Forelimb muscle (tissue), 1 donor: ENCODE results near the gene KIF2B. TPM values are rescaled to one million over a fixed set of nuclear protein-coding genes. Genes with fewer than 3 reads are reported as not detected.
"Not testable (repeated sequence)": the region's sequence is repeated elsewhere in the genome, so short reads cannot be mapped to it uniquely, and the experiment has no call there.

ENCODE experiments used
- DNase-seq: peaks from one replicate; pipeline ENCODE4 v3.0.0-alpha.2; 2013; ENCODE audit warnings: low read depth
- polyA plus RNA-seq: library from polyadenylated mRNA; unstranded; fragments of 120-200 nt; gene quantifications from one replicate; pipeline ENCODE4 v1.2.1, GENCODE V29; 2013; ENCODE audit not compliant: insufficient read length

The KIF2B gene, protein sequence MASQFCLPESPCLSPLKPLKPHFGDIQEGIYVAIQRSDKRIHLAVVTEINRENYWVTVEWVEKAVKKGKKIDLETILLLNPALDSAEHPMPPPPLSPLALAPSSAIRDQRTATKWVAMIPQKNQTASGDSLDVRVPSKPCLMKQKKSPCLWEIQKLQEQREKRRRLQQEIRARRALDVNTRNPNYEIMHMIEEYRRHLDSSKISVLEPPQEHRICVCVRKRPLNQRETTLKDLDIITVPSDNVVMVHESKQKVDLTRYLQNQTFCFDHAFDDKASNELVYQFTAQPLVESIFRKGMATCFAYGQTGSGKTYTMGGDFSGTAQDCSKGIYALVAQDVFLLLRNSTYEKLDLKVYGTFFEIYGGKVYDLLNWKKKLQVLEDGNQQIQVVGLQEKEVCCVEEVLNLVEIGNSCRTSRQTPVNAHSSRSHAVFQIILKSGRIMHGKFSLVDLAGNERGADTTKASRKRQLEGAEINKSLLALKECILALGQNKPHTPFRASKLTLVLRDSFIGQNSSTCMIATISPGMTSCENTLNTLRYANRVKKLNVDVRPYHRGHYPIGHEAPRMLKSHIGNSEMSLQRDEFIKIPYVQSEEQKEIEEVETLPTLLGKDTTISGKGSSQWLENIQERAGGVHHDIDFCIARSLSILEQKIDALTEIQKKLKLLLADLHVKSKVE
- polyA plus RNA-seq: not detected

DNA sequence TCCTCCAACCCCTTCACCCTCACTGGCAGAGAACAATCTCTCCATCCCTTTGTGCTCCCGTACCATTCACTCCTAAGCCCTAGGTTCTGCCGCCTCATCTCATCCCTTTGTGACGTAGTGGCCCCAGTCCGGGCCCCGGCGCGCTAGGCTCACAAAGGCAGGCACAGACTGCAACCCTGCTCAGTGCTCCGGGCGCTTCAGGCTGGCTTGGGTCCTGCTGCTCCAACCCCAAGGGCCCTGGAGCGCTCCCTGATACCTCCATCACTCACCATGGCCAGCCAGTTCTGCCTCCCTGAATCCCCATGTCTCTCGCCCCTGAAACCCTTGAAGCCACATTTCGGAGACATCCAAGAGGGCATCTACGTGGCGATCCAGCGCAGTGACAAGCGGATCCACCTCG lies at the start of gene KIF2B:
KIF2B (plus strand) TSS at position 164 of the 400 bp plus-strand sequence; CDS start at position 271, 107 bp downstream.
- DNase-seq: no peak

DNA sequence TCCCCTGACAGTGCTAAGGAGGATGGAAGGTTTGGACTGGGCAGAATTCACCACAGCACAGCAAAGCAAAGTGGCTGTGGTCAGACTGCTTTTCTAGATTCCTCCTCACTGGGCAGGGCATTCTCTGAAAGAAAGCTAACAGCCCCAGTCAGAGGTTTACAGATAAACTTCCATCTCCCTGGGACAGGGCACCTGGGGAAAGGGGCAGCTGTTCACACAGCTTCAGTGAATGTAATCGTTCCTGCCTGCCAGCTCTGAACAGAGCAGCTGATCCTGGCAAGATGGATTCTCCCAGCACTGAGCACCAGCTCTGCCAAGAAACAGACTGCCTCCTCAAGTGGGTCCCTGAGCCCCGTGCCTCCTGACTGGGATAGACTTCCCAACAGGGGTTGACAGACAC lies 42.4 kb upstream of the KIF2B start:
- no peak for DNase-seq

DNA sequence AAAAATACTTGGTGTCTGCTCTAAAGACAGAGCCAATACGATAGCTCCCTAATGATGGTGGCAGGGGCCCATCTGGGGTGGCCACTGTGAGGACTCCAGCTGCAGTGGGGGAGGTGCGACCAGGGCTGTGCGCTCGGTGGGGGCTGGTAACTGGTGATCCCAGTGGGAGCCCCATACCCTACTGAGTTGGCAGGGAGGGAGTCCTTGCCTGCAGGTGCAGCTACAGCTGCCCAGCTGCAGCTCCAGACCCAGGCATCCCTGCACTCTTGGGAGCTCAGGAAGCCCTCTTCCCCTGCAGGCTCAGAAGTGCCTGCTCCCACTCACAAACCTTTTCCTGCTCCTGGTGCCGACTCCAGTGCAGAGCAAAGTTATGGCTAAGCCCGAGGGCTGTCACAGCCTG lies 31.2 kb upstream of the KIF2B start:
- no peak for DNase-seq

DNA sequence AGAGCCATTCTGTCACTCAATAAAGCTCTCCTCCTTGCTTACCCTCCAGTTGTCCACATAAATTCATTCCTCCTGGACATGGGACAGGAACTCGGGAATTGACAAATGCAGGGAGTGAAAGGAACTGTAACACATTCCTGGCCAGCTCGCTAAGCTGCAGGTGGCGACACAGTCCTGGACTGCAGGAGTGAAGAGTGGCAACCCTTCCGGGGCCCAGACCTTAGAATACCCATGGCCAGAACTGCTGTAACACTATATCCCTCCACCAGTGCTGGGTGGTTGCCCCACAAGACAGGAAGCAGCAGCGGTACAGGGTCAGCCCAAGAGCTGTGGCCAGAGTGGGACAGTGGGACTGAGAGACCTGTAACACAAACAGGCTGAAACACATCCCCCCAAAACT lies 30.3 kb upstream of the KIF2B start:
- no peak for DNase-seq

DNA sequence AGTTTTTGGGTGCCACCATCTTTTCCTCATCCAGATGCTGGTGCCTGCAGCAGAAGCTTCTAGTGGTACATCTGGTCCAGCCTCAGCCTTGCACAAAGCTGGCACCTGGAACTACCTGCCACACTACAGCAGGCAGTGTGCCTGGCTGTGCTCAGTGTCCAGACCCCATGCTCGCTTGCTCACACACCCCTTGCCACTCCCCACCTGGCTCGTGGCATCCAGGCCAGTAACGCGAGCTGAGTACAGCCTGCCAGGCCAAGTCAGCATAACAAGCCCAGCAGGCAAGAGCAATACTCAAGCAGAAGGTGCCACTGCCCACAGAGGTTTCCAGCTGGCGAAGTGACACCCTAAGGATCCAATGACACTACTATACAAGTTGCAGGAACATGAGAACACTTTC lies 29.7 kb upstream of the KIF2B start:
- no peak for DNase-seq

DNA sequence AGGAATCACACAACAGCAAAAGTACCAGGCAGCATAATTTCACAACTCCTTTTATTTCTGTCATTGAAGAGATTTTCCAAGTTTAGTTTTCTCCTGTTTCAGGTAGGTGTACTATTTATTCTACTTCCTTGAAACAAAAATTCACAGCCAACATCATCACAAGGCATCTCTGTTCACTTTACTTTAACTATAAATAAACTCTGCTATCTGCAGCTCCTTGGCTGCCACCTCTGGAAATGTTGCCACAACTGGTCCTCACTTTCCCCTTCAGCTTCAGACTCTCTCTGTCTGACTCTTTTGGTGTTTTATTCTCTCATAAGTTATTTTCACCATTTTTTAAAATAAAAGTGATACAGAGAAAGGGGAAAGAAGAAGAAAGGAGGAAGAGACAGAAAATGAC lies 27.9 kb upstream of the KIF2B start:
- no peak for DNase-seq

DNA sequence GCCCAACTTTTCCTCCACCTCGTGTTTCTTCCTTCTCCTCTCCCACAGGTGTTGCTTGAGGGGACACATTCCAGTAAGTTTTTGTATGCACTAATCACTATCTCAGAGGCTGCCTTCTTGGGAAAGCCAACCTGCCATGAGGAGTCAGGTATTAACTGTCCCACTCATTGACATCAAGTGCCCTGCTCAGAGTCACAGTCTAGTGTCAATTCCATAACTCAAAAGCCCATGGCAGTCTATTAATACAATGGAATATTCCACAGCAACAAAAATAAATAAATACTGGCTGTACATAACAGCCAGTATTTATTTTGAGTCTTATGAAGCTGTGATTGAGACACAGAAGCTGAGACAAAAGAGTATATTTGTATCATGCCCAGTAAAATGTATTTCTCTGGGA lies 26.1 kb upstream of the KIF2B start:
- no peak for DNase-seq

DNA sequence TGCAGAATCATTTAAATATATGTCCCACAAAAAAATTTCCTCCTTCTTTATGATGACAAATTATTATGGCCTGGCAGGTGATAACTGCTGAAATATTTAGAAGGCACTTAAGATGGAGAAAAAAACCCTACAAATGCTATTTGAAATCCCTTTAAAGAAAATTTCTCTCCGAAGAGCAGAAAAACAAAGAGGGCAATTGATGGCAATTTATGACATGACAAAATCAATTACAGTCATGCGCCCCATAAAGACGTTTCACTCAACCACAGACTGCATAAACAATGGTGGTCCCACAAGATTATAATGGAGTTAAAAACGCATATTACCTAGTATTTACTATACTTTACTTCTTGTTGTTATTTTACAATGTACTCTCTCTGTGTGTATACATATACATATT lies 25.2 kb upstream of the KIF2B start:
- DNase-seq: no peak

DNA sequence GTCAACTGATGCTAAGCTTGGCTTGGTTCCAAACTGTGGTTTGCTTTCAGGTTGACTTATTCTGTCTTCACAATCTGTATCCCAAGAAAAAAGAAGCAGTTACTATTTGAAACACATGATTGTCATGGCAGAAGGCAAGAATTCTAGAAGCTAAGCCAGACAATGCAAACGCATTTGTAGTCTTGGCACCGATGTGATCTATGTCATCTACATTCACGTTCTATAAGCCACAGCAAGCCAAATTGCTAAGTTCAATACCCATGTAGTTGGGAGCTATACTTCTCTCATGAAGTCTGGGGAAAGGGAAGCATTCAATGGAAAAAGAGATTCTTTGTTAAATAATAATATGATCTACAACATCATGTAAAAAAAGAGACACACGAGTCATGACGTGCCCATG lies 18.3 kb upstream of the KIF2B start:
- DNase-seq: no peak

DNA sequence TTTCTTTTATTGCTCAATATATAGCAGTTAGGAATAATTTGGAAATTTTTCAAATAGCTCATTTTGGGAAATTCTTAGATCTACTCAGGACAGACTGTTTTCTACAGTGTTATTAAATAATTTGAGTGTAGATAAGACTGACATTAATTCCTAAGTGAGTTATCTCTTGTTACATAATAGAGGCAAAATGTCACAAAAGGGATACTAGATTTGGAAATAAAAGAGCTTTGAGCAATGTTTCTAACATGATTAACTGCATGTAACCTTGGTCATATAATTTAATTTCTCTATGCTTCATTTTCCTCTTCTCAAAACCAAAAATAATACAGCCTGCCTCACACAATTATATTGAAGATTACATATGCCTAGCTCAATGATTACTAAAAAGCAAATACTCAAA lies 16.3 kb upstream of the KIF2B start:
- no peak for DNase-seq

DNA sequence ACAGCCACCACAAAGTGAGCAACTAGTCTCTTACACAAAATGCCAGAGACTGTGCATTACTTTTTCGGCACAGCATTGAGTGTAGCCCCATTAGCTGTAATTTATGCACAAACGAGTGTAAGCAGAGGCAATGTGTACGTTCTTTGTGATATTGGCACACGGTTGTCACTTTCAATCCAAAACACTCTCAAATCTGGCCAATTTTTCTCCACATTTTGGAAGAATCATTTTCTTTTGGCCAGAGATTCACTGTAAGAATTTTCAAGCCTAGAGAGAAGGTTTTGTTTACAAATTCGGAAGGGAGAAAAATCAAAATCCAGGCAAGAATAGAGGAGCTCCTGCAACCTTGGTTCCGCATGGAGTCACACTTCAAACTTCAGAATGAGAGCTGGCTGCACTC lies 15.4 kb upstream of the KIF2B start:
- no peak for DNase-seq

DNA sequence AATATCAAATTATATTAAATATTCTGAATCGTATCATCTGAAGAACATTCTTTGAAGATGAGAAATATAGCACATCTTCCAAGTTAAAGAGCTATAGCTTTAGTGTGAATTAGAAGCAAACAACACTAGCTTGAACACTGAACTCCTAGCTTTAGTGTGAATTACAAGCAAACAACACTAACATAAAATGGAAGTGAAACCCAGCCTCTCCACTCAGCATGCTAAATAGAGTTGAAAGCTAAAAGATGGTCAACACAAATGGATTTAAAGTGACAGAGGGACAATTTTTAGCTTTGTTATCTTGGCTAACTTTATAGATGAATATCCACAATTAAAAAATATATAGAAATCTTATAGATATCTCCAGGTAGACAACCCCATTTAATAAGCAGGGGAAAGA lies 4.5 kb upstream of the KIF2B start:
- DNase-seq: no peak

DNA sequence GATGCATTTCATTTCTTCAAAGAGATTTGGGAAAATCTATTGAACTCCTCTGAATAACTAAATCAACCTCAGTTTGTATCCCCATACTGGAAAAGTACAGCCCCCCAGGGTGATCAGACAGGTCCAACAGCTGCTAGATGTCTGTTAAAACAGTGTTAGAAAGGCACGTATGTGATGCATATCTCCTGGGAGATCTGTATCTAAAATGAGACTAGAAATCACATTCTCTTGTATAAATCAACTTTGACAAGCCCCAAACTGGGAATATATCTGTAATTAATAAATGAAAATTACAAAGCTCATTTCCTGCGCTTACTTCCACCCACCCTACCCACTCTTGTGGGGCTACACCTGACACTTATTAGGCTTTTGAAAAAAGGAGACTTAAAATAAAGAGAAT lies 3.8 kb upstream of the KIF2B start:
- DNase-seq: no peak

DNA sequence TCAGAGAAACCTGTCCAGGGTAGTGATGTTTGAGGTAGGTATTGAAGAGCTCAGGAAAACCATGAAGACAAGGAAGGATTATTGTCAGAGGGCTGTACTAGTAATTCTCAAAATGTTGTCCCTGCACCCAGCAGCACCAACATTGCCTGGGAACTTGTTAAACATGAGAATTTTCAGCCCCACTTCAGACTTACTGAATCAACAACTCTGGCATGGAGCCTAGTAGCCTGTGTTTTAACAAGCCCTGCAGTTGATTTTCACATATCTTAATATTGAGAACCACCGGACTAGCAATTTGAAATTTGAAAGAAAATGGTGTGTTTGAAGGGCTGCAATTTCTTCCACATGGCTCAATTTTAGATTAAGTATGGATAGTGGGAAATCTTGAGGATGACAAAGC lies 2.8 kb upstream of the KIF2B start:
- DNase-seq: no peak

DNA sequence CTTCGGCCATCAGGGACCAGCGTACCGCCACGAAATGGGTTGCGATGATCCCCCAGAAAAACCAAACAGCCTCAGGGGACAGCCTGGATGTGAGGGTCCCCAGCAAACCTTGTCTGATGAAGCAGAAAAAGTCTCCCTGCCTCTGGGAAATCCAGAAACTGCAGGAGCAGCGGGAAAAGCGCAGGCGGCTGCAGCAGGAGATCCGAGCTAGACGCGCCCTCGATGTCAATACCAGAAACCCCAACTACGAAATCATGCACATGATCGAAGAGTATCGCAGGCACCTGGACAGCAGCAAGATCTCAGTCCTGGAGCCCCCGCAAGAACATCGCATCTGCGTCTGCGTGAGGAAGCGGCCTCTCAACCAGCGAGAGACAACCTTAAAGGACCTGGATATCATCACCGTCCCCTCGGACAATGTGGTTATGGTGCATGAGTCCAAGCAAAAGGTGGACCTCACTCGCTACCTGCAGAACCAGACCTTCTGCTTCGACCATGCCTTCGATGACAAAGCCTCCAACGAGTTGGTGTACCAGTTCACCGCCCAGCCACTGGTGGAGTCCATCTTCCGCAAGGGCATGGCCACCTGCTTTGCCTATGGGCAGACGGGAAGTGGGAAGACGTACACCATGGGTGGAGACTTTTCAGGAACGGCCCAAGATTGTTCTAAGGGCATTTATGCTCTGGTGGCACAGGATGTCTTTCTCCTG lies 769 bp downstream of the KIF2B start:
- DNase-seq: no peak

DNA sequence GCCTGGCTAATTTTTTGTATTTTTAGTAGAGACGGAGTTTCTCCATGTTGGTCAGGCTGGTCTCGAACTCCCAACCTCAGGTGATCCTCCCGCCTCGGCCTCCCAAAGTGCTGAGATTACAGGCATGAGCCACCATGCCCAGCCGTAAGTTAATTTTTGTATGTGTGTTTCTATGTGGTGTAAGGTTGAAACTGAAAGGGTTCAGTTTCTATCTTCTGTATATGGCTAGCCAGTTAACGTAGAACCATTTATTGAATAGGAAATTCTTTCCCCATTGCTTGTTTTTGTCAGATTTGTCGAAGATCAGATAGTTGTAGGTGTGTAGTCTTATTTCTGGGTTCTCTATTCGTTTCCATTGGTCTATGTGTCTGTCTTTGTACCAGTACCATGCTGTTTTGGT lies 12.0 kb downstream of the KIF2B start:
- not testable (repeated sequence) for DNase-seq

DNA sequence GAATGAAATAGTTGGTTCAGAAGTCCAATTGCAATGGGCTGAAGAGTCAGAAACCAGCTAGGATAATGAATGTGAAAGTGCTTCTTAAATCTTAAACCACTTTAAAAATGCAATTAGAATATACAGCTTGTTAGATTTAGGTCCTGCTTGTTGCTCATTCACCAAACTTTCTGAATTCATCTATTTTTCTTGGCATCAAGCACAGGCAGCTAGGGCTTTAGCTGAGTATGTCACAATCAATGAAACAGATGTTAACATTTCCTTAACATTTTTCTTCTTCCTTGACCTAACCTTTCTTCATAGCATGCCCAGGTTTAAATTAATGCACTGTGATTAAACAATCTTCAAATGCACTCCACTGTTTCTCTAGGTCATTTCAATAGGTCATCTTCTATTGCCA lies 14.4 kb downstream of the KIF2B start:
- no peak for DNase-seq

DNA sequence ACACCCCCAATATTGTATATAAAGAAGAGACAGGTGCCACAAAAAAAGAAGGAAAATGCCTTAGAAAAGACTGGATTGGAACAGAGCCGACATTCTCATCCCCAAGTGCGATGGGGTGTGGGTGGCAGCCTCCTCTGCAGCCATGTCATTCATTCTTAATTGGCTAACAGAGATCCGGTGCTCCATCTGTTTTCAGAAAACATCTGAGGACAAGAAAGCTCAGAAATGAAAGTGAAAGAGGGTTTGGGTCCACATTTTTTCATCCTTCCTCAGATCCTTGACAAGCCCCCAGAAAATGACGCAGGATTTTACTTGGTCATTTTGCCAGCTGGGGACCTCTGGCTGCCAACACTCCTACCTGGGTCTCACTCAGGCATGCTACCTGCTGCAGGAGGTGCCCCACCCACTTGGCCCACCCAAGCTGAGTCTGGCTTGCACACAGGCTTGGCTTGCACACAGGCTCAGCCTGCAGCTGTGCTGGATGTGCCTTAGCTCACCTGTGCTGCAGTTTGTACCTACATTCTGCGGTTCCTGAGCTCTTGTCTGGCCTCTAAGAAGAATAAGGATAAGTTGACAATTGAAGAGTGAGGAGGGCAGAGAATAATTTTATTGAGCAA lies 21.9 kb downstream of the KIF2B start:
- no peak for DNase-seq

DNA sequence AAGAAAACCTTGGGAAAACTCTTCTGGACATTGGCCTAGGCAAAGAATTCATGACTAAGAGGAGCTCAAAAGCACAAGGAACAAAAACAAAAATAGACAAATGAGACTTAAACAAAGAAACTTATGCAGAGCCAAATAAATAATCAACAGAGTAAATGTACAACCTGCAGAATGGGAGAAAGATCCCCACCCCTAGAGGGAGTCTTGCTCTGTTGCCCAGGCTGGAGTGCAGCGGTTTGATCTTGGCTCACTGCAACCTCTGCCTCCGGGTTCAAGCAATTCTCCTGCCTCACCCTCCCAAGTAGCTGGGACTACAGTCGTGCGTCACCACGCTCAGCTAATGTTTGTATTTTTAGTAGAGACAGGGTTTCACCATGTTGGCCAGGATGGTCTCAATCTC lies 48.4 kb downstream of the KIF2B start:
- DNase-seq: not testable (repeated sequence)
